ENCODE results near the gene IFITM2. TPM values are rescaled to one million over a fixed set of nuclear protein-coding genes. Genes with fewer than 3 reads are reported as not detected.
A peak's percentile ranks its signal among the peaks of the same experiment; 100 is the strongest.

Gene IFITM2
- total and polyA plus RNA-seq, 2 of the 13 experiments (the other 11 are each of a cell fraction or from before 2014, with no cell fraction given): 13.8 to 267 TPM

GRCh38 chr11:355581-356458 lies 48.2 kb downstream of the IFITM2 start (continued):
- TF ChIP-seq NFE2 (CRISPR knock-in tag; IDR thresholded peaks at IDR 0.05) (no peak), ZNF574 (CRISPR knock-in tag; IDR thresholded peaks at IDR 0.05) (no peak; the same call in 1 of the 2 replicates), ZNF414 (CRISPR knock-in tag; IDR thresholded peaks at IDR 0.05) (no peak), ASH2L (IDR thresholded peaks at IDR 0.05; ENCODE audit: insufficient read length, low read depth, low read length) (peak; percentile 58), SALL1 (CRISPR knock-in tag; IDR thresholded peaks at IDR 0.05) (peak; percentile 71), THAP11 (CRISPR knock-in tag; IDR thresholded peaks at IDR 0.05) (peak; percentile 37; the same call in 1 of the 2 replicates), NRL (CRISPR knock-in tag; IDR thresholded peaks at IDR 0.05; ENCODE audit: borderline replicate concordance) (peak; percentile 50; the same call in 1 of the 2 replicates), ZBTB3 (CRISPR knock-in tag; IDR thresholded peaks at IDR 0.05; ENCODE audit: borderline replicate concordance, low read depth) (peak; percentile 61; the same call in 1 of the 2 replicates), NR1H2 (CRISPR knock-in tag; IDR thresholded peaks at IDR 0.05; ENCODE audit: borderline replicate concordance, low read depth) (0 out of 2 replicates have a peak, but pooled peaks have one; percentile 58), KDM5B (CRISPR knock-in tag; IDR thresholded peaks at IDR 0.05; ENCODE audit: borderline replicate concordance) (no peak), ATF7 (IDR thresholded peaks at IDR 0.05) (no peak), ATF7 (CRISPR knock-in tag; IDR thresholded peaks at IDR 0.05) (0 out of 2 replicates have a peak, but pooled peaks have one; percentile 45), AFF4 (CRISPR knock-in tag; IDR thresholded peaks at IDR 0.05) (peak; percentile 80; the same call in 1 of the 2 replicates), STAT6 (CRISPR knock-in tag; IDR thresholded peaks at IDR 0.05; ENCODE audit: borderline replicate concordance) (no peak), ZBTB38 (CRISPR knock-in tag; IDR thresholded peaks at IDR 0.05) (peak; percentile 5; the same call in 1 of the 2 replicates), TAF1 (CRISPR knock-in tag; IDR thresholded peaks at IDR 0.05) (peak; percentile 78), ZNF543 (CRISPR knock-in tag; IDR thresholded peaks at IDR 0.05) (peak; percentile 91)

Measured in HepG2 (cell line).